Middle frontal gyrus (tissue), 1 donor: ENCODE results near the gene SFMBT2.

Experiments
- DNase-seq: peaks from one replicate; pipeline ENCODE4 v3.0.0-alpha.2; 2015; ENCODE audit warnings: low spot score; ENCODE audit errors: extremely low spot score

SFMBT2 gene

GRCh38 chr10:7425691-7426090, 14.9 kb upstream of the SFMBT2 start:
- DNase-seq: no peak

- no peak for DNase-seq
Observed at GRCh38 chr10:7424919-7425318, 14.1 kb upstream of the SFMBT2 start.

GRCh38 chr10:7424315-7424714, 13.5 kb upstream of the SFMBT2 start:
- no peak for DNase-seq

GRCh38 chr10:7423521-7423920, 12.7 kb upstream of the SFMBT2 start:
- DNase-seq: no peak

GRCh38 chr10:7421526-7421925, 10.7 kb upstream of the SFMBT2 start:
- no peak for DNase-seq

GRCh38 chr10:7419998-7420397, 9.2 kb upstream of the SFMBT2 start:
- no peak for DNase-seq

GRCh38 chr10:7417807-7418206, 7.0 kb upstream of the SFMBT2 start:
- DNase-seq: no peak

- DNase-seq: no peak
Observed at GRCh38 chr10:7417103-7417623, 6.3 kb upstream of the SFMBT2 start.

- DNase-seq: no peak
Observed at GRCh38 chr10:7414766-7415165, 3.9 kb upstream of the SFMBT2 start.

GRCh38 chr10:7412928-7413282, 2.1 kb upstream of the SFMBT2 start:
- no peak for DNase-seq

GRCh38 chr10:7412237-7412927, 1.5 kb upstream of the SFMBT2 start:
- DNase-seq: no peak

GRCh38 chr10:7411671-7412128, 866 bp upstream of the SFMBT2 start:
- DNase-seq: no peak

- DNase-seq: no peak
Observed at GRCh38 chr10:7410301-7410861, 453 bp downstream of the SFMBT2 start.

- no peak for DNase-seq
Observed at GRCh38 chr10:7409732-7410168, 1.1 kb downstream of the SFMBT2 start.

- no peak for DNase-seq
Observed at GRCh38 chr10:7409045-7409731, 1.6 kb downstream of the SFMBT2 start.

- DNase-seq: no peak
Observed at GRCh38 chr10:7408291-7409044, 2.4 kb downstream of the SFMBT2 start.

GRCh38 chr10:7407368-7408290, 3.2 kb downstream of the SFMBT2 start:
- no peak for DNase-seq

GRCh38 chr10:7406712-7407333, 4.0 kb downstream of the SFMBT2 start:
- DNase-seq: no peak

GRCh38 chr10:7405637-7406036, 5.2 kb downstream of the SFMBT2 start:
- DNase-seq: no peak

- no peak for DNase-seq
Observed at GRCh38 chr10:7403620-7404019, 7.2 kb downstream of the SFMBT2 start.
